GM20000 (cell line): ENCODE data around the gene CCND3.

Experiments
- DNase-seq: peaks from one replicate; pipeline ENCODE4 v3.0.0; 2012; ENCODE audit warnings: low spot score
- TF ChIP-seq, protein P1 (sequence below): IDR thresholded peaks from 2 replicates; pipeline ENCODE4 v1.5.1; 2012; ENCODE audit warnings: mild to moderate bottlenecking, control low read depth; ENCODE audit errors: extremely low read depth, missing control alignments

CCND3 gene

DNA sequence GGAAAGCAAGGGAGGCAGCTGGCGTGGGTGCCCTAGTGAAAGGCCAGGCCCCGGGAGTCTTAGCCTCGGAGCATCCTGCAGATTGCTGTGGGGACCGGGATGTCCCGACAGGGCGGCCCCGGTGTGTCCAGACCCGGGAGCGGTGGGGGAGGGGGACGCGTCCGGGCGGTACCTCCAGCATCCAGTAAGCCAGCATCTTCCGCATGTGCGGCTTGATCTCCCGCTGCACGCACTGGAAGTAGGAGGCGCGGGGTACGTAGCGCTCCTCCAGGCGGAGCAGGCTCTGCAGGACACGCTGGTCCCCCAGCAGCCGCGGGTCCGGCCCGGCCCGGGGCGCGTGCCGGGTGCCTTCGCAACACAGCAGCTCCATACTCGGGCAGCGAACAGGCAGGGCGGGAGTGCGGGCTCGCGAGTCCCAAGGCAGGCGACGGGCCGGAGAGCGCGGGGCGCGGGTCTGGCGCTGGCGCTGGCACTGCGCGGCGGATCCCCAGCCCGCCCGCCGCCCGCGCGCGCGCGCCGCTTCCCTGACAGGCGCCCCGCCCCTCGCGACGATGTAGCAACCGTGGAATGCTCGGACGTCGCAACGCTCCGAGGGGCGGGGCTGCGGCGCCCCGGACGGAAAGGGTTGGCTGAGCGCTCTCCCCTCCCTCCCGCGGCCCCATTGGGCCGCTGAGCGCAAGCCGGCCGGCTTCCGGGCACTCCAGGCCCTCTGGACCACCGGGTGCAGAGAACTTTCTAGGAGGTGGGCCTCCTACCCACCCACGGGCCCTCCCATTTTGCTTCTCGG is at the start of gene CCND3:
TSS of gene CCND3 (minus strand) at position 529 of the 787 bp plus-strand sequence. CDS start at position 370, 159 bp downstream.
- peak; percentile 95 for DNase-seq
- TF ChIP-seq, protein P1, sequence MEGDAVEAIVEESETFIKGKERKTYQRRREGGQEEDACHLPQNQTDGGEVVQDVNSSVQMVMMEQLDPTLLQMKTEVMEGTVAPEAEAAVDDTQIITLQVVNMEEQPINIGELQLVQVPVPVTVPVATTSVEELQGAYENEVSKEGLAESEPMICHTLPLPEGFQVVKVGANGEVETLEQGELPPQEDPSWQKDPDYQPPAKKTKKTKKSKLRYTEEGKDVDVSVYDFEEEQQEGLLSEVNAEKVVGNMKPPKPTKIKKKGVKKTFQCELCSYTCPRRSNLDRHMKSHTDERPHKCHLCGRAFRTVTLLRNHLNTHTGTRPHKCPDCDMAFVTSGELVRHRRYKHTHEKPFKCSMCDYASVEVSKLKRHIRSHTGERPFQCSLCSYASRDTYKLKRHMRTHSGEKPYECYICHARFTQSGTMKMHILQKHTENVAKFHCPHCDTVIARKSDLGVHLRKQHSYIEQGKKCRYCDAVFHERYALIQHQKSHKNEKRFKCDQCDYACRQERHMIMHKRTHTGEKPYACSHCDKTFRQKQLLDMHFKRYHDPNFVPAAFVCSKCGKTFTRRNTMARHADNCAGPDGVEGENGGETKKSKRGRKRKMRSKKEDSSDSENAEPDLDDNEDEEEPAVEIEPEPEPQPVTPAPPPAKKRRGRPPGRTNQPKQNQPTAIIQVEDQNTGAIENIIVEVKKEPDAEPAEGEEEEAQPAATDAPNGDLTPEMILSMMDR = no peak

DNA sequence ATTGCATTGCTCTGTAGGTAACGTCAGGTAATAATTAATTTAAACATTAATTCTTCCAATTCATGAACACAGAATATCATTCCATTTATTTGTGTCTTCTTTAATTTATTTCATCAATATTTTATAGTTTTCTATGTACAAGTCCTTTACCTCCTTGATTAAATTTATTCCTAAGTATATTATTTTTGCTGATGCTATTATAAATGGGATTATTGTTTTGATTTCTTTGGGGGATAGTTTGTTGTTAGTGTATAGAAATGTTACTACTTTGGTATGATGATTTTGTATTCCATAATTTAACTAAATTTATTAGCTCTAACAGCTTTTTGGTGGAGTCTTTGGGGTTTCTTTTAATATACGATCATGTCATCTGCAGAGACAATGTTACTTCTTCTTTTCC is 44.7 kb upstream of the CCND3 start:
- TF ChIP-seq, protein P1 = no peak
- DNase-seq = no peak

DNA sequence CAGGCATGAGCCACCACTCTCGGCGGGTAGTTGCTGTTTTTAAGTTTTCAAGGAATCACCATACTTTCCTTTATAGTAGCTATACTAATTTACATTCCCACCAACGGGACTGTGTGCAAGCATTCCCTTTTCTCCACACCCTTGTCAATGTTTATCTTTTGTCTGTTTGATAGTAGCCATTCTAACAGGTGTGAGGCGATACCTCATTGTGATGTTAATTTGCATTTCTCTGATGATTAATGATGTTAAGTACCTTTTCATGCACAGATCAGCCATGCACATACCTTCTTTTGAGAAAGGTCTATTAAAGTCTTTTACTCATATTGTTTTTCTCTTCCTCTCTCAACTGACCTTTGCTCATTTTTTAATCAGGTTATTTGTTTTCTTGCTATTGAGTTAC is 43.0 kb upstream of the CCND3 start:
- no peak for DNase-seq
- TF ChIP-seq, protein P1 = no peak

DNA sequence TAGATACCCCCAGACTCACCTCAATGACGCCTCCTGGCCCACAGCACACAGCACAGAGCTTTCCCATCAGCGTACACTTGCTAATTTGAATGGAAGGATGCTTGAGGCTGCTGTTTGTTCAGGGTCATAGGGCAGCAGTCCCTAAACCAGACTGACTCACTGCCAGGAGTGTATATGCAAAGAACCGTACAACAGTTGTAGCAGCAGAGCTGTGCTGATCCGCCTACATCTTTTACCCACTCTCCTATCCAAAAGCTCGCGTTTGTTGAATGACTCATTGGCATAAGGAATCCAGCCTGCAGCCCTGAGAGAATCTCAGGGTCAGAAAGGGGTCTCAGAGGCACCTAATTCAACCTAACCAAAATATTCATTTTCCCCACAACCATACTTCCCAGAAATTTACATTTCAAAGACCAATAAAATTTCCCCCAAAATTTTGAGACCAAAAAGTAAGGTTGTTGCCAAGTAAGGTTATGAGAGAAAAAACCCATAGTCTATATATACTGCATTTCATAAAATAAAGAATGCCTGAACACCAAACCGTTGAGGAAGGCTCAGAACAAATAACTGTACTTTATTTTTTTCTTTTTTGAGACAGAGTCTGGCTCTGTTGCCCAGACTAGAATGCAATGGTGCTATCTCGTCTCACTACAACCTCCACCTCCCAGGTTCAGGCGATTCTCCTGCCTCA is 35.3 kb upstream of the CCND3 start:
- TF ChIP-seq, protein P1 = no peak
- DNase-seq = no peak

DNA sequence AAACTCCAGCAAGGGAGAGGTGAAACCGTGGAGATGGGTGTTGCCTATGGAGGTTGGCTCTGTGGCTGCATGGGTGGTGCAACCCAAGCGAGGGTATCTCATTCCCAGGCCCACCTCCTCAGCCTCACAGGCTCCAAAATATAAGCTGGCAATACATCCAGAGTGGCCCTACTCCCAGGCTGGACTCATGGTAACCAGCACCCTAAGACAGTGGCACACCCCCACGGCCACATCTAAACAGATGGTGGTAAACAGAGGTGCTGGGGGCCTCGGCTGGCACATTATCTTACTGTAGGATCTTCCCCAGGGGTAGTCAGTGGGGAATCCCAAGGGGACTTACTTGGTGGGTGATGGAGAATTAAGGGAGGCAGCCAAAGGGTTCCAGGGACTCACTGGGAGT is 33.7 kb upstream of the CCND3 start:
- no peak for DNase-seq
- TF ChIP-seq, protein P1 = no peak

DNA sequence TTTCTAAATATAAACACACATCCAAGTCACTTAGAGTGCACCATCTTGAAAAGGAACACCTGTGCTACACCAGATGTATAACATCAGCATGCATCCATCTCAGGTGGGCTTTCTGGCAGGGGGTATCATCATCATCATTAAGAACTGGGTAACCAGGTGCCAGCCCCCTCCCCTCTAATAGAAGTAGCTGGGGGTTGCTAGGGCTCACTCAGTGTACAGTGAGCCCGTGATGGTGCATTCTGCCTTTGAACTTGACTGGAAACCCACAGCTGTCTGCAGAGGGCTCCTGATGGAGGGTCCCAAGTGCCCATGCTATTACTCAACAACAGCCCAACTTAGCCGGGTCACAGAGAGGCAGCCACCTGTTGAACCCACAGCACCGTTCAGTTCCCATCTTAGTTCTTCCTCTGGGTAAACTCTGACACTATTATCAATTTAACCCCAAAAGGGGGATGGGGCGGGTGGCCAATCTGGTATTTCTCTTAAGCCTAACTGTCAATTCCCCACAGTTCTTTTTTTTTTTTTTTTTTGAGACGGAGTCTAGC is 32.7 kb upstream of the CCND3 start:
- TF ChIP-seq, protein P1 = no peak
- DNase-seq = no peak

DNA sequence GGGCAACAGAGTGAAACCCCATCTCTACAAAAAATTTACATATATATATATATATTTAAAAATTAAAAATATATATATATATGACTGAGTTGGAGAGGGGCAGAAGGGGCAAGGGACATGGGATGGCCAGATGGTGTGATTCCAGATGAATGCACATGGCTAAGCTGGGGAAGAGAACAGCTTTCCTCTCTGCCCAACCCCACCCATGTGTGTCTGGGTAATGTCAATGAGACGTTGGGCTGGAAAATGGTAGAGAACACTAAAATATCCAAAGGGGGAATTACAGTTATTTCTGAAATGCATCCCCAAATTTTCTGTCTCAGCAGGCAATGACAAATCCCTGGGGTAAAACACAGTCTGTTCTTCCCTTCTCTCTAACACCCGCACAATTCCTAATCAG is 31.2 kb upstream of the CCND3 start:
- DNase-seq = no peak
- TF ChIP-seq, protein P1 = no peak
